Karpas-422 (cell line): ENCODE measurements around the gene ARRDC1. TPM values are rescaled to one million over a fixed set of nuclear protein-coding genes. Genes with fewer than 3 reads are reported as not detected.

Source experiments
- small RNA-seq: library from RNA; depleted of rRNA; stranded (forward); fragments of <200 nt; gene quantifications from one replicate; pipeline ENCODE3, GENCODE V24; 2014
- total RNA-seq: library from RNA; depleted of rRNA; stranded (reverse); fragments of >200 nt; shearing (Covaris generic); gene quantifications from 2 replicates; pipeline ENCODE4 v1.2.3, GENCODE V29; 2014; ENCODE audit warnings: low replicate concordance; rRNA removed

ARRDC1 gene
- total RNA-seq, 1 experiment from 2014 or later = 36.0 TPM

Small RNA genes within 50 kb of the gene (small RNA-seq; reads per million reads assigned to genes)
- gene RF00017 = not detected

Other genes starting within 250 kb of the ARRDC1 start
- gene EXD3, start 182.5 kb upstream of the ARRDC1 start, total RNA-seq = 2.8 and 7.8 TPM in 2 replicates
- gene NOXA1, start 182.3 kb upstream of the ARRDC1 start, total RNA-seq = 0.51 TPM in 1 of 2 replicates, not detected in the other
- not detected in 2 replicates for gene ENTPD8, start 164.3 kb upstream of the ARRDC1 start, total RNA-seq
- 36.4 and 55.4 TPM in 2 replicates for gene NSMF, start 146.4 kb upstream of the ARRDC1 start, total RNA-seq
- 1.8 and 3.3 TPM in 2 replicates for gene PNPLA7, start 55.3 kb upstream of the ARRDC1 start, total RNA-seq
- gene MRPL41, start 53.8 kb upstream of the ARRDC1 start, total RNA-seq = 46.9 and 115 TPM in 2 replicates
- gene DPH7, start 26.8 kb upstream of the ARRDC1 start, total RNA-seq = 27.5 and 44.3 TPM in 2 replicates
- 18.8 and 34.4 TPM in 2 replicates for gene ZMYND19, start 15.2 kb upstream of the ARRDC1 start, total RNA-seq
- gene EHMT1, start 13.3 kb downstream of the ARRDC1 start, total RNA-seq = 35.9 and 64.6 TPM in 2 replicates